ENCODE data around the gene PLEKHN1. TPM values are rescaled to one million over a fixed set of nuclear protein-coding genes. Genes with fewer than 3 reads are reported as not detected.

PLEKHN1 gene
- total RNA-seq, 1 donor from 2014 or later, result 1.1 TPM

- Mint-ChIP-seq H3K4me1 (ENCODE audit: low read depth) (no peaks in the 10 kb centered on the region), H3K27ac (no peak overlapping the region), H3K36me3 (ENCODE audit: insufficient read depth) (peaks cover 2% of the 10 kb centered on the region), H3K27me3 (peaks cover 36% of the 10 kb centered on the region), H3K4me3 (ENCODE audit: low read depth) (no peak overlapping the region), H3K9me3 (ENCODE audit: low read depth) (peaks cover 3% of the 10 kb centered on the region)
- no peak for DNase-seq (ENCODE audit: low spot score, unreplicated experiment)
- TF ChIP-seq CTCF (IDR thresholded peaks at IDR 0.05; ENCODE audit: unreplicated experiment), result no peak
Measured at GRCh38 chr1:981491-981954, 15.2 kb downstream of the PLEKHN1 start.

GRCh38 chr1:981955-982558 lies 15.8 kb downstream of the PLEKHN1 start, which contains the start of gene PERM1:
Gene PERM1, minus strand, starts transcription at chr1:982093. Its CDS starts 1,064 bp downstream, at chr1:981029.
- Mint-ChIP-seq H3K27ac (peak within 1 kb of the TSS; percentile 33), H3K4me1 (ENCODE audit: low read depth) (no peaks in the 10 kb centered on the region), H3K27me3 (peaks cover 37% of the 10 kb centered on the region), H3K36me3 (ENCODE audit: insufficient read depth) (peaks cover 2% of the 10 kb centered on the region), H3K4me3 (ENCODE audit: low read depth) (no peak within 1 kb of the TSS), H3K9me3 (ENCODE audit: low read depth) (peaks cover 3% of the 10 kb centered on the region)
- DNase-seq (ENCODE audit: low spot score, unreplicated experiment), result no peak
- no peak for TF ChIP-seq CTCF (IDR thresholded peaks at IDR 0.05; ENCODE audit: unreplicated experiment)

GRCh38 chr1:982765-983436 lies 16.6 kb downstream of the PLEKHN1 start:
- H3K27ac Mint-ChIP-seq, result peak overlapping the region; percentile 33
- peaks cover 2% of the 10 kb centered on the region for H3K36me3 Mint-ChIP-seq (ENCODE audit: insufficient read depth)
- no peak overlapping the region for H3K4me3 Mint-ChIP-seq (ENCODE audit: low read depth)
- no peak for TF ChIP-seq CTCF (IDR thresholded peaks at IDR 0.05; ENCODE audit: unreplicated experiment)
- no peak for DNase-seq (ENCODE audit: low spot score, unreplicated experiment)
- H3K27me3 Mint-ChIP-seq, result peaks cover 38% of the 10 kb centered on the region
- H3K4me1 Mint-ChIP-seq (ENCODE audit: low read depth), result no peaks in the 10 kb centered on the region
- H3K9me3 Mint-ChIP-seq (ENCODE audit: low read depth), result peaks cover 4% of the 10 kb centered on the region

- H3K27ac Mint-ChIP-seq, result no peak overlapping the region
- peak; percentile 70 for DNase-seq (ENCODE audit: low spot score, unreplicated experiment)
- peaks cover 46% of the 10 kb centered on the region for H3K27me3 Mint-ChIP-seq
- H3K36me3 Mint-ChIP-seq (ENCODE audit: insufficient read depth), result peaks cover 3% of the 10 kb centered on the region
- H3K4me3 Mint-ChIP-seq (ENCODE audit: low read depth), result no peak overlapping the region
- TF ChIP-seq CTCF (IDR thresholded peaks at IDR 0.05; ENCODE audit: unreplicated experiment), result peak; percentile 98
- H3K9me3 Mint-ChIP-seq (ENCODE audit: low read depth), result peaks cover 8% of the 10 kb centered on the region
- no peaks in the 10 kb centered on the region for H3K4me1 Mint-ChIP-seq (ENCODE audit: low read depth)
Measured at GRCh38 chr1:983798-984475, 17.7 kb downstream of the PLEKHN1 start.

GRCh38 chr1:984476-984814 lies 18.2 kb downstream of the PLEKHN1 start:
- Mint-ChIP-seq H3K9me3 (ENCODE audit: low read depth) (peaks cover 11% of the 10 kb centered on the region), H3K27me3 (peaks cover 51% of the 10 kb centered on the region)

More at GRCh38 chr1:984476-984814, 18.2 kb downstream of the PLEKHN1 start:
- Mint-ChIP-seq H3K4me3 (ENCODE audit: low read depth) (no peak overlapping the region), H3K36me3 (ENCODE audit: insufficient read depth) (peaks cover 3% of the 10 kb centered on the region), H3K4me1 (ENCODE audit: low read depth) (no peaks in the 10 kb centered on the region), H3K27ac (no peak overlapping the region)
- peak; percentile 26 for TF ChIP-seq CTCF (IDR thresholded peaks at IDR 0.05; ENCODE audit: unreplicated experiment)
- no peak for DNase-seq (ENCODE audit: low spot score, unreplicated experiment)
